ENCODE measurements around the gene AGAP5.
"Not testable (repeated sequence)": the region's sequence is repeated elsewhere in the genome, so short reads cannot be mapped to it uniquely, and the experiment has no call there.

Gene AGAP5

GRCh38 chr10:73697675-73698159 lies at the start of gene AGAP5:
Gene AGAP5, minus strand, starts transcription at chr10:73698109. Its CDS starts 354 bp downstream, at chr10:73697755.
- H3K4me3 ChIP-seq (ENCODE audit: low read length); DNase-seq (ENCODE audit: low read depth): not testable (repeated sequence)

GRCh38 chr10:73746721-73747120 lies 48.8 kb upstream of the AGAP5 start:
- TF ChIP-seq CTCF (IDR thresholded peaks at IDR 0.05; ENCODE audit: insufficient read depth, low read depth, low read length, missing control alignments) = no peak
- no peak for DNase-seq (ENCODE audit: low read depth)
- H3K4me3 ChIP-seq (ENCODE audit: low read length) = no peak overlapping the region

- peak; percentile 66 for DNase-seq (ENCODE audit: low read depth)
These were observed 46.7 kb upstream of the AGAP5 start for GRCh38 chr10:73744664-73744975.

GRCh38 chr10:73743905-73744663 lies 46.2 kb upstream of the AGAP5 start, which contains the start of gene SEC24C:
Gene SEC24C, plus strand, starts transcription at chr10:73744372. Its CDS starts 2,461 bp downstream, at chr10:73746833.
- DNase-seq (ENCODE audit: low read depth) = peak; percentile 96
- no peak for TF ChIP-seq CTCF (IDR thresholded peaks at IDR 0.05; ENCODE audit: insufficient read depth, low read depth, low read length, missing control alignments)
- peak within 1 kb of the TSS; percentile 99 for H3K4me3 ChIP-seq (ENCODE audit: low read length)

More at GRCh38 chr10:73744664-73744975, 46.7 kb upstream of the AGAP5 start:
- H3K4me3 ChIP-seq (ENCODE audit: low read length) = peak overlapping the region; percentile 99
- no peak for TF ChIP-seq CTCF (IDR thresholded peaks at IDR 0.05; ENCODE audit: insufficient read depth, low read depth, low read length, missing control alignments)

GRCh38 chr10:73743327-73743904 lies 45.5 kb upstream of the AGAP5 start:
- TF ChIP-seq CTCF (IDR thresholded peaks at IDR 0.05; ENCODE audit: insufficient read depth, low read depth, low read length, missing control alignments) = no peak
- H3K4me3 ChIP-seq (ENCODE audit: low read length) = peak overlapping the region; percentile 99
- DNase-seq (ENCODE audit: low read depth) = no peak

GRCh38 chr10:73742454-73742734 lies 44.5 kb upstream of the AGAP5 start:
- TF ChIP-seq CTCF (IDR thresholded peaks at IDR 0.05; ENCODE audit: insufficient read depth, low read depth, low read length, missing control alignments) = no peak
- no peak overlapping the region for H3K4me3 ChIP-seq (ENCODE audit: low read length)
- no peak for DNase-seq (ENCODE audit: low read depth)

GRCh38 chr10:73740501-73741254 lies 42.8 kb upstream of the AGAP5 start:
- not testable (repeated sequence) for DNase-seq (ENCODE audit: low read depth); H3K4me3 ChIP-seq (ENCODE audit: low read length)
